Stimulated activated CD4-positive, alpha-beta T cell treated with anti-CD3 and anti-CD28 coated beads, TNF-alpha, amount 100 ng/mL, for 24 hours (primary cell): ENCODE measurements around the gene PEX14.
"Not testable (repeated sequence)": the region's sequence is repeated elsewhere in the genome, so short reads cannot be mapped to it uniquely, and the experiment has no call there.

Experiments used
- DNase-seq, 3 experiments: peaks; one replicate each; pipeline ENCODE4 v3.0.0-alpha.2; 2020; ENCODE audit warnings: low read depth in 3 of 3

PEX14 gene, protein sequence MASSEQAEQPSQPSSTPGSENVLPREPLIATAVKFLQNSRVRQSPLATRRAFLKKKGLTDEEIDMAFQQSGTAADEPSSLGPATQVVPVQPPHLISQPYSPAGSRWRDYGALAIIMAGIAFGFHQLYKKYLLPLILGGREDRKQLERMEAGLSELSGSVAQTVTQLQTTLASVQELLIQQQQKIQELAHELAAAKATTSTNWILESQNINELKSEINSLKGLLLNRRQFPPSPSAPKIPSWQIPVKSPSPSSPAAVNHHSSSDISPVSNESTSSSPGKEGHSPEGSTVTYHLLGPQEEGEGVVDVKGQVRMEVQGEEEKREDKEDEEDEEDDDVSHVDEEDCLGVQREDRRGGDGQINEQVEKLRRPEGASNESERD

DNA sequence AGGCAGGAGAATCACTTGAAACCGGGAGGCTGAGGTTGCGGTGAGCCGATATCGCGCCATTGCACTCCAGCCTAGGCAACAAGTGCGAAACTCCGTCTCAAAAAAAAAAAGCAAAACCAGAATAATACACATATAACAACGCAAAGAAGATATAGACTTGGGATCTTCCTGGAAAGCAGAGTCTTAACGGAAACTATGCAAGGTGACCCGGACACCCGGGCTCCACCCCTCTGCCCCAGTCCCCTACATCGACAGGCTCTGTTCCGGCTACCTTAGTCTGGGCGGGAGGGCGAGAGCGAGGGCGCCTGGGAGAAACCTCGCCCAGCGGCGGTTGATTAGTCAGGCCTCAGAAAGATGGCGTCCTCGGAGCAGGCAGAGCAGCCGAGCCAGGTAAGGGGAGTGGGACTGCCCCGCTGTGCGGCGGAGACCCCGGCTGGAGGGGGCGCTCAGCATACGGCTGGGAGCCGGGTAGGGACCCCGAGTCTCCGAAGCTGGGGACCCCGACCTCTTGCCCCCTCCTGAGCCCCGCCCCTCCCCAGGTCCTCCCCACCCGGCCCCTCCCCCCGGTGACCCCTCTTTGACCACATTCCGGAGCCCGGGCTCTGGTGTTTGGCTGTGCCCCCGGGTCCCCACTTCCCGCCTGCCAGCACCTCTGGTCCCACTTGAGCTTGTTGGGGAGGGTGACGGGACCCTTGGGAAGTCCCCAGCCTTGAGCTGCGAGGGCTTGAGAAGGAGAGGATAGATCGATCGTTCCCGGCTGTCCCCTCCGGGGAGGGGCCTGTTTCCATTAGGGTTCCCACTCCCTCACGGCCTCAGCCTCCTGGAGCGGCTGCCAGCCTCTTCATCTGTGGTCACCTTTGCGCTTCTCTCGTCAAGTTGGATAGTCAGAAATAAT, at the start of gene PEX14:
TSS of gene PEX14 (plus strand) at position 338 of the 895 bp plus-strand sequence. CDS start at position 355, 17 bp downstream.
- peak; percentile 78 to 88 (median 79) for DNase-seq

- not testable (repeated sequence) for DNase-seq
These were observed 48.8 kb upstream of the PEX14 start for GRCh38 chr1:10425826-10426534.

DNA sequence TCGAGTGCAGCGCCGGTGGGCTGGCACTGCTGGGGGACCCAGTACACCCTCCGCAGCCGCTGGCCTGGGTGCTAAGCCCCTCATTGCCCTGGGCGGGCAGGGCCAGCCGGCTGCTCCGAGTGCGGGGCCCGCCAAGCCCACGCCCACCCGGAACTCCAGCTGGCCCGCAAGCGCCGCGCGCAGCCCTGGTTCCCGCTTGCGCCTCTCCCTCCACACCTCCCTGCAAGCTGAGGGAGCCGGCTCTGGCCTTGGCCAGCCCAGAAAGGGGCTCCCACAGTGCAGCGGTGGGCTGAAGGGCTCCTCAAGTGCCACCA, 48.3 kb upstream of the PEX14 start:
- not testable (repeated sequence) for DNase-seq

GRCh38 chr1:10428984-10429383, 45.8 kb upstream of the PEX14 start:
- DNase-seq: no peak

- no peak for DNase-seq
These were observed 44.9 kb upstream of the PEX14 start for GRCh38 chr1:10429868-10430215.

- DNase-seq: peak; percentile 76 to 92 (median 90)
These were observed 44.3 kb upstream of the PEX14 start, which contains the start of gene CENPS for GRCh38 chr1:10430216-10431069. Gene CENPS, plus strand, starts transcription at chr1:10430433. Its CDS starts 85 bp downstream, at chr1:10430518.

- no peak for DNase-seq
These were observed 43.5 kb upstream of the PEX14 start for GRCh38 chr1:10431070-10431730.

- DNase-seq: no peak
These were observed 41.6 kb upstream of the PEX14 start for GRCh38 chr1:10432910-10433700.

- no peak for DNase-seq
These were observed 41.0 kb upstream of the PEX14 start for GRCh38 chr1:10433790-10434189.

DNA sequence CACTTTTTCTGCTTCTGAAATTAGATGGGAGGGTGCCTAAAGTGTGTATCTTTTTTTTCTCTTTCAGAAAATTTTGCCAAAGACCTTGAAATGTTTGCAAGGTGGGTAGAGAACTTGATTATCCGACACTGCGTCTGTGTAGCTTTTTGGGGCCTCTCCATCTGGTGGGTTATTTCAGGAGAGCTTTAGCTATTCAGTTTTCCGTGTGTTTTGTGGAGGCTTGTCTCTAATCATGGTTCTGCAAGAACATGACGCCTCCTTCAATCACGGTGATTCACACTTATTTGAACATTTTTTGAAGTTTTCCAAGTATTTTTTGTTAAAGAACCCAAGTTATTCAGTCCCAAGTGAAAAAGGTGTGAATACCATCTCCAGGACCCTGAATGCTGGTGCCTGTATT, 40.2 kb upstream of the PEX14 start:
- DNase-seq: no peak

- no peak for DNase-seq
These were observed 37.7 kb upstream of the PEX14 start for GRCh38 chr1:10437052-10437451.

DNA sequence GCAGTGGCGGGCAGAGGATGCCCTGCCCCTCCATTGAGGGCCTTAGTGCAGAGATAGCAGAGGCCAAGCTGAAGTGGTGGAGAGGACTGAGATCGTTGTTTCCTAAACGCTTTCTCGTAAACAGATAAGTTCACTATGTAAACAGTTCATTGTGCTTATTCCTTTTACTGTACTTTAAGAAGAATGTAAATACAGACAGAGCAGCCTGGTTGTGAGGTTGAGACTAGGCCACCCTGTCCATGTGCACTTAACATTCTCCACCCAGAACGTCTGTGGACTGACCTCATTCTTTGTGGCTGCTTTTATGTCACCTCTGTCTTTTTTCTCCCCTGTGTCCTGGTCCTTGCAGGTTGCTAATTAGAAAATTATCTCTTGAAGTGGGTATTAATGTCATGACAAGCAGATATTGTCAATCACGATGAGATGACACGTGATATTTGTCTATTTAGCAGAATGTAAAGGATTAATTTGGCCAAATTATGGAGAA, 36.0 kb upstream of the PEX14 start:
- no peak for DNase-seq

GRCh38 chr1:10440305-10440704, 34.4 kb upstream of the PEX14 start:
- no peak for DNase-seq

- DNase-seq: no peak
These were observed 34.0 kb upstream of the PEX14 start for GRCh38 chr1:10440794-10441193.

DNA sequence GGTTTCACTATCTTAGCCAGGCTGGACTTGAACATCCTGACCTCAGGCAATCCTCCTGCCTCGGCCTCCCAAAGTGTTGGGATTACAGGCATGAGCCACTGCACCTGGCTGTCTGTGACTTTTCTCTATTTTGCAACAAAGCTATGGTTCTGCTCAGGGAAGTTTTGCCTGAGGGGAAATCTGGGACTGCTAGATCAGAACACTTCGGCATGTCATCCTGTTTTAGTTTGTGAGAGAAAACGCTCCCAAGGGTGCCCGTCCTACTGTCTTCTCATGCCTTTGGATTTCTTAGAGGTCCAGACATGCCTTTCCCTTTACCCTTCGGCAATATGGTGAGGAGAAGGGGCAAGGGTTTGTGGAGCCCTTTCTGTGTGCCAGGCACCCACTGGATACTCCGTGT, 30.5 kb upstream of the PEX14 start:
- no peak for DNase-seq

DNA sequence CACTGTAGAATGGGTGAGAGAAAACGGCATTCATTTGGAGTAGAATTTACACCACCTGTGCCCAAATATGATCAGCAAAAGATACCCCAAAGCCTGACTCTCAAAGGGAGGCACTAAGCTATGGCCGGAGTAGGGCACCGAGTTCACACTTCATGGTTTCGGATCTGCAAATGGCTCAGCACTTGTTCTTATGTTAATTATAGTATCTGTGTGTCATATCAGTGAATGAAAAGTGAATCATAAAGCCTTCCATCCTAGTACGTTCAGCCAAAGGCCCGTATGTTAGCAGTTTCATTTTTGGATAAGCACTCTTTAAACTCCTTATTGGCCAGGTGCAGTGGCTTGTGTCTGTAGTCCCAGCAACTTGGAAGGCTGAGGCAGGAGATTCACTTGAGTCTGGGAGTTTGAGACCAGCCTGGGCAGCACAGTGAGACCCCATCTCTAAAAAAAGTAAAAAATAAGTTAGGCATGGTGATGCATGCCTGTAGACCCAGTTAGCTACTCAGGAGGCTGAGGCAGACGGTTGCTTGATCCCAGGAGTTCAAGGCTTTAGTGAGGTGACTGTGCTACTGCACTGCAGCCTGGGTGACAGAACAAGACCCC, 29.9 kb upstream of the PEX14 start:
- no peak for DNase-seq

GRCh38 chr1:10446790-10447422, 27.8 kb upstream of the PEX14 start:
- no peak for DNase-seq

DNA sequence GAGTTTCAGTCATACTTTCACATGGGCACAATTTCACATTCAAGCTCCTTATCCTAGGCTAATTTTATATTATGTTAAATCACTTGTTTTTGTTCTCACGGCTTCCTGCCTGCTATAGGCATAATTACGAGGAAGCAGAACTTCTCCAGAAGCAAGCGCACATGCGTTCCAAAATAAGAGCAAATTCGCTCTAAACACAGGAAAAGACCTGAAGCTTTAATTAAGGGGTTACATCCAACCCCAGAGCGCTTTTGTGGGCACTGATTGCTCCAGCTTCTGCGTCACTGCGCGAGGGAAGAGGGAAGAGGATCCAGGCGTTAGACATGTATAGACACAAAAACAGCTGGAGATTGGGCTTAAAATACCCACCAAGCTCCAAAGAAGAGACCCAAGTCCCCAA, 25.0 kb upstream of the PEX14 start, which contains the start of gene CORT:
TSS of gene CORT (plus strand) at position 281 of the 400 bp plus-strand sequence. CDS start 193 bp downstream, outside the sequence.
- no peak for DNase-seq
